GM21423 (cell line): Measurements from ENCODE around the gene B4GALT5.
A peak's percentile ranks its signal among the peaks of the same experiment; 100 is the strongest.
"Not testable (repeated sequence)": the region's sequence is repeated elsewhere in the genome, so short reads cannot be mapped to it uniquely, and the experiment has no call there.

Experiments
- ATAC-seq: cut with Tn5 transposase; IDR thresholded peaks from one replicate; pipeline ENCODE4 v1.9.1; 2021; ENCODE audit warnings: mild to moderate bottlenecking, moderate library complexity; ENCODE audit not compliant: unreplicated experiment

Gene B4GALT5

DNA sequence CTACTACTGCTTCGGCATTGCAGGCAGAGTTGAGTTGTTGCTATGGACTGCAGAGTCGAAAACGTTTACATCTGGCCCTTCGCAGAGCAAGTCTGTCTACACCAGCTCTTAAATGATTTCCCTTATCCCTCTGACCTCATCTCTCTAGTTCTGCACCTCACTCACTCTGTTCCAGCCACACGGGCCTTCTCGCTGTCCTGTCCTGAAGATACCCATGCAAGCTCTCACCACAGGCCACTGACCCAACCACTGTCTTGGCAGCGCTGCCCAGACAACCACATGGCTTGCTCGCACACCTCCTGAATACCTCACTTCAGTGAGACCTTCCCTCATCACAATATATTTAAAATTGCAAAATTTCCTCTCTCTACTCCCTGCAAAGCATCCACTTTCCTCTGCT lies 31.4 kb downstream of the B4GALT5 start:
- no peak for ATAC-seq

DNA sequence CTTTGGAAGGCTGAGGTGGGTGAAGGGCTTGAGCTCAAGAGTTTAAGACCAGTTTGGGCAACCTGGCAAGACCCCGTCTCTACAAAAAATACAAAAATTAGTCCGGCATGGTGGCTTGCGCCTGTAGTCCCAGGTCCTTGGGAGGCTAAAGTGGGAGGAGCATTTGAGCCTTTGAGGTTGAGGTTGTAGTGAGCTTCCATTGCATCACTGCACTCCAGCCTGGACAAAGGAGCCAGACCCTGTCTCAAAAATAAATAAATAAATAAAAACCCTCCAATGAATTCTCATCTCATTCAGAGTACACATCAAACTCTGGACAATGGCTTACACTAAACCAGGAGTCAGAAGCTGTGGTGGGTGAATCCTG lies 31.8 kb downstream of the B4GALT5 start:
- ATAC-seq, result no peak

DNA sequence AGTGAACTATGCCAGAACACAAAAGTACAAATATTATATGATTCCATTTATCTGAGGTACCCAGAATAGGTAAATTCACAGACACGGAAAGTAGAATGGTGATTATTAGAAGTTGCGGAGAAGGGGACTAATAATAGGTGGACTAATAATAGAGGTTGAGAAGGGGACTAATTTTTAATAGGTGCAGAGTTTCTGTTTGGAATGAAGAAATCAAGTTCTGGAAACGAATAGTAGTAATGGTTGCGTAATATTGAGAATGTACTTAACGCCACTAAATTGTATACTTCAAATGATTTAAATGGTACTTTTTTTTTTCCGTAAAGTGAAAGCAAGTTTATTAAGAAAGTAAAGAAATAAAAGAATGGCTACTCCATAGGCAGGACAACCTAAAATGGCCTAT lies 33.2 kb downstream of the B4GALT5 start:
- ATAC-seq, result no peak

DNA sequence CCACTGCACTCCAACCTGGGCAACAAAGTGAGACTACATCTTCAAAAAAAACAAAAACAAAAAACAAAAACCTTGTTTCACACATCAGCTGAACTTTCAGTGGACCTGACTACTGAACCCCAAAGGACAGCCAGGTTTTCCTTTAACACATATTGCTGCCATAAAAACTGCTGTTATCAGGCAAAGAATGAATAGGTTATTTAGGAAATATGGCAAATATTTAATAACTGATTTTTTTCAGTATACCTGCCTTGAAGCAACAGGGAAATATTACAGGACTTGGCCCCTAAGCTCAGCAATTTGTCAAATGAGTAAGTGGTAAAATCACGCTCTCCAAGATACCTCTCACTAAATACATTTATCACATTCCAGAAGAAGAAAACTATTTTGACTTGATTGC lies 34.0 kb downstream of the B4GALT5 start:
- no peak for ATAC-seq

DNA sequence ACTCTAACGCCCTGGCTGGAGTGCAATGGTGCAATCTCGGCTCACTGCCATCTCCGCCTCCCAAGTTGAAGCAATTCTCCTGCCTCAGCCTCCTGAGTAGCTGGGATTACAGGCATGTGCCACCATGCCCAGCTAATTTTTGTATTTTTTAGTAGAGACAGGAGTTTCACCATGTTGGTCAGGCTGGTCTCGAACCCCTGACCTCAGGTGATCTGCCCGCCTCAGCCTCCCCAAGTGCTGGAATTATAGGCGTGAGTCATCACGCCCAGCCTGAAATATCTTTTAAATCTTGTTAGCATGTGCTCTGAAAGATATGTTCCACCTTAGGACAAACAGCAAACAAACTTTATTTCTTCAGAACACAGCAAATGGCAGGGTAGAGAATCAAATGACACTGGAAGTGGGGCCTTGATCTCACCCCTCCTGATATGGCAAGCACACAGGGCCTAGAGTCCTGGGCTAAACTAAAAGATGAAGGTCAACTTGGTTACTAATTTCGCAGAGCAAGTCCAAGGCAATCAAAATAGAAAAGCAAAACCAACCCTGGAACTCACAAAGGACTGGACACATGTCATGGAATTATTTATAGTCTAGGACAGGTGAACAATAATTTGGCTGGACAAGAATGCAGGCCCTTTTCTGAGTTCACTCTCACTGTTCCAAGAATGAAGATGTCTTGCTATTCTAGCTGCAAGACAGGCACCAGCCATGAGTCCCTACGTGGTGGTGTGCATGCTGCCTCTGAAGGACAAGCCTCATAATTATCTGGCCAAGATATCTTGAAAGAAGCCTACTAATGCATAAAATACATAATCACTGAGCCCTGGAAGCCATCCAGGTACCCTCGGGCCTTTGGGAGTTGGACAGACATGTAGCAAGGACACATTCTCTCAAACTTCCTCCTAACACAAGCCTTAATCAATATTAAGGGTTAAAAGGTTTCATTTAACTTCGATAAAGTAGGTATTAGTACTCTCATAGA lies 35.6 kb downstream of the B4GALT5 start:
- no peak for ATAC-seq

DNA sequence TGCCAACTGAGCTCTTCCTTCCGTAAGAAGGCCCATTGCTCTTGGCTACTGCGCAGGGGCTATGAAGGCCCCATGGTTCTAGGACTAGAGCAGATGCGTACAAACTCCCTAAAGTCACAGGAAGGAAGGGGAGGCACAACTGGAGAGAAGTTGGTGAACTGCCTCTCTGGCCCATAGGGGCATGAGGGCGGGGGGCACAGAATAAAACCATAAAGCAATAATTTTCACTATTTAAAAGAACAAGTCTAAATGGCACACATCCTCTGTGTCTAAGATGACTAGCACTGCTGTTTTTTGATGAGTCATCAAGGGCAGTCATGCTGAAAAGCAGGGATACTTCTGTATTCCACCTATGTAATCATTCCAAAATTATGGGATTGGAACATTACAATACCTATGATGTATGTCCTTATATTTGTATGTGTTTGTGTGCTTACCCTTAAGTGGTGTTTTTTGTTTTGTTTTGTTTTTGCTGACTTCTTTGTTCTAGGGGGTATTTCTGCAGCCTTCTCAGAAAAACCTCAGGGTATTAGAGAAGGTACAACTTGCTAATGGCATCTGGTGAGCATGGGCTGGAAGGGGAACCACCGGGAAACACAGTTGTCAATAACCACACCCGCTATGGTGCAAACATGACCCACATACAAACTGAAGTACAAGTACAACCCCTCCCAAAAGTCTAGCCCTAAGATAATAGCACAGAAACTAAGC lies 36.9 kb downstream of the B4GALT5 start:
- peak; percentile 52 for ATAC-seq

DNA sequence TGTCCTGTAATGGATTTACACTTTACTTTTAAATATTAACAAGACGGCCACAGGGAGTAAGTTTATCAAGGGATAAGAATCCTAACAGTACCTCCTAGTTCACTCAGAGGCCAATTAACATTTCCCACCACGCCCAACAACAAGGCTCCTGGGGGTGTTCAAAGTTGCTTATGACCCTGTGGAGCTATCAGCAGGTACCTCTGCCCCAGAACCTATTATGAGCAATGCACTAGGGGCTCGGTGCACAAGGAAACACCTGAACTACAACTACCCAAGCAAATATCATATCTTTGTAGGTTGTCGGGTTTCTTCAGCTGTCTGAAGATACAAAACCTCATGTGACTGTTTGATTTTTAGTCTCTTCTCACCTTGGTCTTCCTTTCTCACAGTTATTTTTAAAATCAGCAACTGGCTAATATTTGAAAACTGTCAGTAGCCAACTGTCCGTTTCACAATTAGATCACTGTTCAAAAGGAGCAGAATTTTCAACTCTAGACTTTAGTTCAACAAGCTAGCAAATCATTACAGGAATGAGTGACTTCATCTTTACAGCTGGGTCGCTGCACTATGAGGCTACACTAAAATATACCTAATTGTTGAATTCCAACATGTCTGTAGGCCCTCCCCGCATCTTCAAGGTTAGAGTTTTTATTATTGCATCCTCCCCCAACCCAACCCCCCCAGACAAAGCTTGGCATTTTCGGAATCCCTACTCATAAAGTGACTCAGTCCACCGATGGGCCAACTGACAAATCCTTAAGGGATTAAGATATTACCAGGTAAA lies 38.1 kb downstream of the B4GALT5 start:
- ATAC-seq, result peak; percentile 60

DNA sequence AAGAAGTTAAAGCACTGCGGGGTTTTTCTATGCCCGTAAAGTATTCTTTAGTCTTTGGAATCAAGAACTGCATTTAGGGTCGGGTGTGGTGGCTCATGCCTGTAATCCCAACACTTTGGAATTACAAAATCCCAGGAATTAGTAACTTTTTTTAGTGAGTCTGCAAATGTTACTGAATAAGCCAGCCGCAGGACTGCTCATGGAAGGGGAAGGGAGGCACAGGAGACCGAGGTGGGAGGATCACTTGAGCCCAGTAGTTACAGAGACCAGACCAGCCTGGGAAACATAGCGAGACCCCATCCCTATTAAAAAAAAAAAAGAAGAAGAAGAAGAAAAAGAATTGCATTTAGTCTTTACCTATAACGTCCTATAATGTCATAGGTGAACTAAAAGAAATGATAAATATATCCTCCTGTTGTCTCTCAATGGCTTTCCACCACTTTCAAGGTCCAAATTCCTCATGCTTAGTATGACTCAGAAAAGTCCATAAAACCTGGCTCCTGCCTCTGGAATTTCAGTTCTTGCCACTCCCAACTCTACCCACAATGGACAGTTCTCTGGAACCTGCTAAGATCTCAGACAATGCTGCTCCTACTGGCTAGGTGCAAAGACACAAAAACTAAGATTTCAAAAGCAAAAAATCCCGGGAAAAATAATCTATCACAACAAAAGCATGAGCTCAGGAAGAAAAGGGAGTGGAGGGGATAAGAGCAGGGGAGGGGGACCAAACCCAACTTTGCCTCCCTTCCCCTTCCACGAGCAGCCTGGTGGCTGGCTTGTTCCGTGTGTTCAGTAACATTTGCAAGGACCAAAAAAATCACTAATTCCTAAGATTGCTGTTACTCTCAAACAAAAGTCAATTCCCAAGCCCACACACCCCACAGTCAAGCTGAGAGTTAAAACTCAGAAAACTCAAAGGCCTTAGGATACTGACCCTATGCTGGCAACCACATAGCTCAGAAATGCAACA lies 39.0 kb downstream of the B4GALT5 start:
- ATAC-seq, result no peak

DNA sequence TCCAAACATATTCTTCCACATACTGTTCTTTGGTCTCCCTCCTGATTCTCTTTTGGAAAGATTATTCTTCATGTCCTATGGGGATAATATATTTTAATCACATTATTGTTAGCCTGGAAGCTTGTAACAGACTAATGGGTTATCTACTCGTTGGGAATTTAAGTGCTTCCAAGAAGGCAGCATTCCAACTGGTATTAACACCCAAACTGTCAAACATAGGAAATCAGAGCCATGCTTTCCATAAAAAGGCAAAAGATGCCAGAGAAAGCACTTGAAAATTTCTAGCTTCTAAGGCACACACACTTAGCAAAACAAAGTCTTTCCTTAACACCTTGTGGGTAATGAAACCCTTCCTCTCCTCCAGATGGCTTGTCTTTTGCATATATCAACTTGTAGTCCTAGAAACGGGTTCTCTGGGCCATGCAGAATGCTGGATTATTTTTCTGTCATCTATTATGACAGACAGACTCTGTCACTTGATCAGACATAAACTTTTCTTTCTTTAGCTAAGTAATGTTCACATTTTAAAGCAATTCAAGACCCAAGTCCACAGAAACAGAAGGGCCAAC lies 41.5 kb downstream of the B4GALT5 start:
- ATAC-seq, result no peak

DNA sequence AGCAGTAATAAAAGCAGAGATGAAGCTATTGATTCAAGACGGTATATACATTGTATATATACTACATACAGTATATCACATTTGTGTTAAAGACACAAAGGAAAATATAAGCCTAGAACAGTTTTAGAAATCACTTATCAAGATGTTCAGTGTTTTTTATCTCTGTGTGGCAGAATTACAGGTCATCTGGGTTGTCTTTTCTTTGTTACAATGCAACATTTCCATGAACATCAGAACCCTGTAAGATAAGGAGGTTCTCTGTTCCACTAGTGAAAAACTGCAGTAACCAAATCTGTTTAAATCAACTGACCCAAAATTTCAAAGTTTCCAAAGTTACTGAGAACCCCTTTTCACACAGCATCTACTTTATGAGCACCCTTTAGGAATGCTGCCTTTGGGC lies 42.2 kb downstream of the B4GALT5 start:
- no peak for ATAC-seq

DNA sequence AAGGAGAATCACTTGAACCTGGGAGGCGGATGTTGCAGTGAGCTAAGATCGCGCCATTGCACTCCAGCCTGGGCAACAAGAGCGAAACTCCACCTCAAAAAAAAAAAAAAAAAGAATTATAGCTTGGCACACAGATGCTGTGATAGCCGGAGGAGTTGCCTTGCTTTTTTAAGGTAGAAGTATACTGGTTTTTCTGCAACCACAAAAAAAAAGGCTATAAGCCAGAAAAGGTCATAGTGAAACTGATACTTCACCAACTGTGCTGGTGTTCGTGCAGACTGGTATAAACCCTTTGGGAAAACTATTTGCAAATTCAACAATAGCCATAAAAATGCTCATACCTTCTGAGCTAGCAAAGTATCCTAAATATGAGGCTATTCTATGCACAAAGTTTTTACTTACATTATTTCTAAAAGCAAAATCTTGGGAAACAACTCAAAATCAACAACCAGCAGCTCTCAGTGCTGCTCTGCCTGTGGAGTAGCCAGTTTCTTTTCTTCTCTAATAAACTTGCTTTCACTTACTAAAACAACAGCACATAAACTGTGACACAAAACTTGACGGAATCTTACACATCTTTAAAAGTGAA lies 44.0 kb downstream of the B4GALT5 start:
- peak; percentile 51 for ATAC-seq

DNA sequence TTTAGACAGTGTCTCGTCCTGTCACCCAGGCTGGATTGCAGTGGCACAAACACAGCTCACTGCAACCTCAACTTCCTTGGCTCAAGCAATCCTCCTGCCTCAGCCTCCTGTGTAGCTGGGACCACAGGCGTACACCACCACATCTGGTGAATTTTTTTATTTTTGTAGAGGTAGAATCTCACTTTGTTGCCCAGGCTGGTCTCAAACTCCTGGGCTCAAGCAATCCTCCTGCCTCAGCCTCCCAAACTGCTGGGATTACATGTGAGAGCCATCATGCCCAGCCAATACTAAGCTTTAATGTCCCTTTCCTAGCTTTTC lies 44.8 kb downstream of the B4GALT5 start:
- ATAC-seq, result not testable (repeated sequence)

DNA sequence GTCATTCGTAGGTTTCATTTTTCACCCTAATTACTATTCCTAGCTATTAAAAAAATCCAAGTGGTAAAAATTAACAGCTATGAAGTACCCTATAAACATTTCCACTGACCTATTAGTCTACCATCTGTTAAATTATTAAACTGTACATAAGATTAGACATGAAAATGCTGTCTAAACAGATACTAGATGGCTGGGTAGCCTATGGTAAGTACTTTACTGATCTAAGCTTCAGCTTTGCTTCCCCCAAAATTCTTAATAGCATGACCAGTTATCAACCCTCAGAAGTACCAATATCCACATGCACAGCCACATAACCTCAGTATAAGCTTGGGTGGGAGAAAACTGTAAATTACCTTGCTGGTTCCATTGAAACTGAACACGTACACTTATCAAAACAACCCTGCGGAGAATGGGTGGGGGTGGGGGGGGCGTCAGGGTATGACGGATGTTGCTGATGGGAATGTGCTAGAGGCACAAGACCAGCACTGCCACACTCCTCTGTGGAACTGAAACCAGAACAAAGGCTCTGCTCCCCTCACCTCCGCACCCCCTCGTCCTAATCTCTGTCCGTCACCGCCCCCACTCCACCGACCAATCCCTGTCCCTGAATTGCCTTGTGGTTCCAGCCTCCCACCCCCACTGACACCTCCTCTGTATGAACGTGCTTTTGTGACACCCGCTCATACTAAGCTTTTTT lies 45.3 kb downstream of the B4GALT5 start:
- peak; percentile 69 for ATAC-seq

DNA sequence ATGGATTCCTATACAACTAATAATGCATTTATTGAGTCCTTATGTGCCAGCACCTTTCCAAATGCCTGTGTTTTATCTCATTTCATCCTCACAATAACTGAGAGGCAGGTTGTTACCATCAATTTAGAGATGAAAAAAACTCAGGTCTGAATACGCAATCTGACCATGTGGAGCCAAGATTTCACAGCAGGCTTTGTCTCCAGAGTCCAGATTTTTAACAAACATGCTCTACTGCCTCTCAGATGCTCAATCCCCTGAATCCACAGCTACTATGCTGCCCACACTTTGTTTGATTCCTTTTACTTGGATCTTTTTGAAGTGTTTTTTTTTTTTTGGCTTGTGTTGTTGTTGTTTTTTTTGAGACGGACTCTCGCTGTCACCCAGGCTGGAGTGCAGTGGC lies 46.8 kb downstream of the B4GALT5 start:
- ATAC-seq, result no peak

DNA sequence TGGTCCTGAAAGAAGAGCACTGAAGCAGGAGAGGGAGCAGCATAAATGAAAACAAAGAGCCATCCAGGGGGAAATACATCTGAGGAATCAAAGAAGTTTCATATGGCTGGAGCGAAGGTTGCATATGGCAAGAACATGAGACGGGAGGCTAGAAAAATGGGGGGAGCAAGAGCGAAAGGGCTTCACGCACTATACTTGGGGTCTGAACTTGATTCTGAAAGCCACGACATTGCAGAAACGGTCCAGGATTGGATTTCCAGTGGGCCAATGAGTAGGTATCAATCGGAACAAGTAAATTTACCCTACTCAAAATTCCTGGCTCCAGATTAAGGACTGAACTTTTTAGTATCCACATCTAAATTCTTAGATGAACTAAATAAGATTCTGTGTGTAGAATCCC lies 47.9 kb downstream of the B4GALT5 start:
- no peak for ATAC-seq

DNA sequence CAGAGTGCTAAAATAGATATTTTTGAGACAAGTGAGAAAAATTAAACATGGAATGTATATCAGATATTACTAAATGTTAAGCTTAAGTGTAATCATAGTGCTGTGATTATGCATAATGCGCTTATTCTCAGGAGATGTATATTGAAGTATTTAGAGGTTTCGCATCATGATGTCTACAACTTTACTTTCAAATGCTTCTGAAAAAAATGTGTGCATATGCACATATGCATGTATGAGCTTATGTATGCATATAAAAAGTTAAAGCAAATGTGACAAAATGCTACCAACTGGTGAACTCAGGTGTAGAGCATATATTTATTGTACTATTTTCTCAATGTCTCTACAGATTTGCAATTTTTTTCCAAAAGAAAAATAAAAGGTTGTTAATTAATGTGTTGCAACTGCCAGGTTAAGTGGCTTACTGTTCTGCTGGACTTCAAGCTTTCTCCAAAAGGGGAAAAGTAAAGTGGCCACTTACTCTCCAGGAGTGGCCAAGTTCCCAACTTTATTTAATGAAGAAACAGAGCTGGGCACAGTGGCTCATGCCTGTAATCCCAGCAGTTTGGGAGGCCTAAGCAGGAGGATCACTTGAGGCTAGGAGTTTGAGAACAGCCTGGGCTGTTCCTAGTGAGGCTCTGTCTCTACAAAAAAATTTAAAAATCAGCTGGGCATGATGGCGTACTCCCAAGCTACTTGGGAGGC lies 48.9 kb downstream of the B4GALT5 start:
- ATAC-seq, result no peak

DNA sequence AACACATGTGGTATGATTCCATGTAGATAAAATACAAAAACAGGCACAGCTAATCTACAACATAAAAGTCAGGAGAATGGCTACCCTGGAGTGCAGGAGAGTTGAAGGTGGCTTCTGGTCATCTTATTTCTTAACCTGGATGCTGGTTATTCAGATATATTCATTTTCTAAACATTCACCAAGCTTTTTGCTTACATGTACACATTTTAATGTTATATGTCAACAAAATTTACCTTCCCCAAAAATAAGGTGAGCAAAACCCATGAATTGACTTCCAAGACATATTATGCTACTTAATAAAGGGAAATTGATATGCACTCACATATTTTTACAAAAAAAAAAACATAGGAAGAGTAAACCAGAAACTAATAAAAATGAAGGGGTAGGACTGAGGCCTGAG lies 50.6 kb downstream of the B4GALT5 start:
- ATAC-seq, result no peak

DNA sequence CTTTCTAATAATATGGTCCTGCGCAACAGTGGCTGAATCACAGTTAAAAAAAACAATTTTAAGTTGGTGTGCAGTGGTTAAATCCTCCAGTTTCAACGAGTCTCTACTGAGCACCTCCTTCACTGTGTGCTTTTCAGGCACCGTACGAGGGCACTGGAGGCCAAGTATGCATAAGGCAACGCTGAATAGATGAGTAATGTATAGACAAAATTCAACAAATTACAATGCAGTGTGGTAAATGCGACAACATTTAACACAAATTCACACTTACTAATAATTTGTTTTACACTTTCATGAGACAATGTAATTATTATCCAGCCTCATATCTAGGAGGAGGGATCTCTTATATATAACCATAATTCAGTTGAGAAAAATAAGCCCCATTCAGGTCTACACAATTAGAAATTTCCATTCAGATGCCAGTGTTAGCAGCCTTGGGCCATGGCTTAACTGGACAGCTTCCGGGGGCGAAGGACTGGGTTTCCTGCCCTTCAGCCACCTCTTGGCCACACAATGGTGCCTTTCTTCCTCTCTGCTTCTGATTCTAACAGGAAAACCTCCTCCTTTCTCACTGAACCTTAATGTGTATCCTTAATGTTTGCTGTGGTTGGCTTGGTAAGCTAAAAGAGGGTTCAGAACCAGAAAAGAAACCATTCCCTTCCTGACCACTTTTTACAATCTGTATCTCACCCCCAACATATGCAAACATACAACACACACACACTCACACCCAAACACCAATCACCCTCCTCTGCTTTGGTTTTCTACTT lies 51.9 kb downstream of the B4GALT5 start:
- ATAC-seq, result no peak
